GM12878 (cell line): ENCODE measurements around the gene GRK2. TPM values are rescaled to one million over a fixed set of nuclear protein-coding genes. Genes with fewer than 3 reads are reported as not detected.

Experiments used
- ATAC-seq: fragments of 200-7000 bp; cut with Tn5 transposase; 3 replicates; pipeline ENCODE4 v1.9.1; 2020; ENCODE audit warnings: mild to moderate bottlenecking, moderate library complexity
- BruUV-seq: library from RNA; stranded (reverse); fragments of 400-500 nt; replicated peaks from 2 replicates; lab custom pipeline; 2021; lab: Mats Ljungman, UMichigan
- CTCF ChIA-PET: fragments of 300-600 bp; sonication (Branson Sonifier 250); formaldehyde crosslinking; extraction: SDS; loops from one replicate; lab custom pipeline; 2021; ENCODE audit warnings: inconsistent platforms; lab: Yijun Ruan, JAX
- POLR2A ChIA-PET: fragments of 350-600 bp; formaldehyde crosslinking; extraction: SDS; loops from one replicate; lab custom pipeline; 2021; ENCODE audit warnings: inconsistent platforms; lab: Charles Lee
- RAD21 ChIA-PET: fragments of 300-600 bp; sonication (Branson Sonifier 250); formaldehyde crosslinking; loops from one replicate; lab custom pipeline; 2023; ENCODE audit warnings: antibody characterized with exemption; ENCODE audit not compliant: unreplicated experiment; lab: Charles Lee
- SMC1A ChIA-PET: fragments of 300-600 bp; sonication (Branson Sonifier 250); formaldehyde crosslinking; loops from one replicate; lab custom pipeline; 2023; ENCODE audit not compliant: unreplicated experiment, uncharacterized antibody; lab: Charles Lee
- DNase-seq: peaks from one replicate; pipeline ENCODE4 v3.0.0-alpha.2; 2011; ENCODE audit warnings: low read depth, low spot score
- FAIRE-seq: peaks from 3 replicates; lab custom pipeline; 2011; peaks lifted over from hg19 to GRCh38; lab: Jason Lieb, UNC
- H2AFZ ChIP-seq: 2 replicates; pipeline ENCODE4 v1.6.0; 2011; ENCODE audit warnings: low read depth, low read length, control low read depth; ENCODE audit not compliant: control insufficient read depth
- H3K27ac ChIP-seq: 2 replicates; pipeline ENCODE4 v1.5.1; 2011; ENCODE audit warnings: control low read depth; ENCODE audit not compliant: control insufficient read depth, insufficient read depth
- H3K27me3 ChIP-seq, 2 experiments: replicated peaks in 1 of 2; 2 replicates each; pipeline versions ENCODE4 v1.6.0 to v1.6.1; 2011; ENCODE audit warnings: low read length in 1 of 2; ENCODE audit not compliant: control insufficient read depth in 2 of 2, insufficient read depth in 2 of 2
- H3K36me3 ChIP-seq, 2 experiments: 2 replicates each; pipeline ENCODE4 v1.5.1; 2011; ENCODE audit warnings: low read length in 1 of 2; ENCODE audit not compliant: control insufficient read depth in 2 of 2, insufficient read depth in 2 of 2
- H3K4me1 ChIP-seq: 2 replicates; pipeline ENCODE4 v1.6.1; 2011; ENCODE audit warnings: mild to moderate bottlenecking, low read length, moderate library complexity, mixed read lengths; ENCODE audit not compliant: control insufficient read depth, insufficient read depth
- H3K4me2 ChIP-seq: 2 replicates; pipeline ENCODE4 v1.6.0; 2011; ENCODE audit warnings: control low read depth; ENCODE audit not compliant: control insufficient read depth, insufficient read depth
- H3K4me3 ChIP-seq: fragments of 200-600 bp; sonication (generic); 2 replicates; pipeline ENCODE4 v1.5.1; 2016
- H3K79me2 ChIP-seq: 2 replicates; pipeline ENCODE4 v1.6.0; 2011; ENCODE audit warnings: low read length; ENCODE audit not compliant: control insufficient read depth, insufficient read depth
- H3K9ac ChIP-seq: 2 replicates; pipeline ENCODE4 v1.8.0; 2011; ENCODE audit warnings: low read length, control low read depth, mixed read lengths; ENCODE audit not compliant: control insufficient read depth, insufficient read depth
- H3K9me3 ChIP-seq: replicated peaks from 3 replicates; pipeline ENCODE4 v1.5.1; 2011; ENCODE audit warnings: mild to moderate bottlenecking, low read length; ENCODE audit not compliant: control insufficient read depth, insufficient read depth
- H4K20me1 ChIP-seq: 2 replicates; pipeline ENCODE4 v1.6.0; 2011; ENCODE audit not compliant: control insufficient read depth, insufficient read depth
- BMI1 ChIP-seq: fragments of 450-650 bp; IDR thresholded peaks from 2 replicates; pipeline ENCODE4 v1.6.1; 2016; ENCODE audit warnings: mild to moderate bottlenecking, moderate library complexity, borderline replicate concordance
- CHD4 ChIP-seq: fragments of 200-600 bp; sonication (generic); IDR thresholded peaks from 2 replicates; pipeline ENCODE4 v1.6.1; 2016; ENCODE audit warnings: mild to moderate bottlenecking
- KDM1A ChIP-seq: fragments of 200-600 bp; sonication (generic); IDR thresholded peaks from 2 replicates; pipeline ENCODE4 v1.6.1; 2016; ENCODE audit warnings: borderline replicate concordance
- WGBS: methylation state at CpG from one replicate; pipeline ENCODE4 v1.1.6; 2016; ENCODE audit warnings: low lambda C conversion rate; ENCODE audit not compliant: insufficient replicate concordance, insufficient coverage; ENCODE audit errors: missing lambda C conversion rate; 5-methylcytosine and 5-hydroxymethylcytosine counted together
- in situ Hi-C: fragments of 300-500 bp; cut with MboI; formaldehyde crosslinking; loops from 9 replicates; pipeline ENCODE4 v1.14.3; 2018; ENCODE audit warnings: mixed read lengths
- intact Hi-C: fragments of 100-400 bp; cut with micrococcal nuclease; formaldehyde crosslinking; loops from one replicate; pipeline ENCODE4 v1.14.2; 2022; ENCODE audit not compliant: unreplicated experiment
- polyA plus RNA-seq, 11 experiments: library from polyadenylated mRNA; depleted of rRNA in 4 of 11; unstranded in 6 of 11; stranded (reverse) in 5 of 11; fragments of >200 nt; fragmentation: Nextera tagmentation in 4 of 11; fragmentation: Illumina TruSeq in 1 of 11; extraction: Ambion mirVana in 4 of 11; extraction: Trizol in 1 of 11; gene quantifications; 1 replicate in 1 of 11; 2 replicates in 10 of 11; pipeline versions ENCODE4 v1.2.1 to v1.2.3, GENCODE V29; 2011 to 2016; ENCODE audit warnings: inconsistent platforms in 2 of 11, missing spikeins in 2 of 11, low read depth in 1 of 11
- total RNA-seq, 4 experiments: library from RNA; depleted of rRNA in 3 of 4; stranded (reverse); fragments of >200 nt in 3 of 4; fragmentation: Illumina TruSeq in 1 of 4; extraction: Trizol in 1 of 4; gene quantifications; 2 replicates each; pipeline versions ENCODE4 v1.2.1 to v1.2.3, GENCODE V29; 2013 to 2021
- TF ChIP-seq, protein P1 (sequence below): IDR thresholded peaks from 2 replicates; pipeline ENCODE4 v1.6.1; 2012; ENCODE audit warnings: low read depth, low read length, improper control_type of control experiment
- TF ChIP-seq, protein P2 (sequence below): fragments of 450-650 bp; IDR thresholded peaks from 2 replicates; pipeline ENCODE4 v1.6.1; 2018; ENCODE audit warnings: mild to moderate bottlenecking, low read depth, moderate library complexity; ENCODE audit not compliant: partially characterized antibody
- TF ChIP-seq, protein P3 (sequence below): fragments of 450-650 bp; IDR thresholded peaks from 2 replicates; pipeline ENCODE4 v1.6.1; 2017; ENCODE audit warnings: antibody characterized with exemption, mild to moderate bottlenecking, moderate library complexity

The GRK2 gene
- total and polyA plus RNA-seq, 10 of the 15 experiments (the other 5 are each of a cell fraction or from before 2014, with no cell fraction given), result 1.0 to 160 (median 66.1) TPM

DNA sequence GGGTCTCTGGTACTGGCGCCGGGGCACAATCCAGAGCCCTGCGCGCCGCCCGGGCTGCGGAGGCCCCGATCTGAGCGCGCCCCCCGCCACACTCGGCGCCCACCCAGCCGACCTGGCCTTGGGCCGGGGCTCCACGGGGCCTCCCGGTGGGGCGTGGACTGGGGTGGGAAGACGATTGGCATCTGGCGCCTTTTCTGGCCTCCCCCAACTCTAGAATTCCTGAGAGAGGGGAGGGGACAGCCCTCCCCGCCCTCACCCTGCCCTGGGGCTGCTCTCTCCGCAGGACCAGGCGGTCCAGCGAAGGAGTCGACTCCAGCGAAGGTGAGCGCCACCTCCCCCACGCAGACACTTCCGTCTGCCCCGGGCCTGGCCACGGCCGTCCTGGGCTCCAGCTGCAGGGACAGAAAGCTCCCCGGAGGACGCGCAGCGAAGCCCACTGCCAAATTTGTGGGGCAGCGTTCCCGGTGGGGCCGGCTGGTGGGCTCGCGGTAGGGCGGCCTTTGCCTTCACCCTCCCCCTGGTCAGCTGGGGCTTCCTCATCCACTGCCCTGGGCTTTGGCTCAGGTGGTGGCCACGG lies 37.6 kb downstream of the GRK2 start:
- no peaks in the 10 kb centered on the region for H4K20me1 ChIP-seq
- H3K4me1 ChIP-seq, result no peaks in the 10 kb centered on the region
- H3K36me3 ChIP-seq, result peaks cover 0 to 22% of the 10 kb centered on the region in 2 experiments; a peak in 2 of 4 replicates
- ChIA-PET POLR2A (no interaction called here), RAD21 (no interaction called here), SMC1A (no interaction called here), CTCF (interaction anchor here (1.0 kb wide), 1 partner anchor 16 kb away, joined by 3 read pairs; no protein-coding TSS in a partner anchor)
- no peak overlapping the region for H3K9ac ChIP-seq
- H2AFZ ChIP-seq, result no peak overlapping the region
- FAIRE-seq (no peak), DNase-seq (no peak), ATAC-seq (no peak)
- H3K27ac ChIP-seq, result no peak overlapping the region
- intact Hi-C loops, result no loop called here
- in situ Hi-C loops, result no loop called here
- no peak overlapping the region for H3K4me2 ChIP-seq
- no peaks in the 10 kb centered on the region for H3K79me2 ChIP-seq
- no peak overlapping the region for H3K4me3 ChIP-seq
- 39% methylated on average over 38 of the region's 43 CpGs for WGBS
- TF ChIP-seq, protein P1, sequence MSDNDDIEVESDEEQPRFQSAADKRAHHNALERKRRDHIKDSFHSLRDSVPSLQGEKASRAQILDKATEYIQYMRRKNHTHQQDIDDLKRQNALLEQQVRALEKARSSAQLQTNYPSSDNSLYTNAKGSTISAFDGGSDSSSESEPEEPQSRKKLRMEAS, result no peak
- no TSS peak for BruUV-seq
- no peaks in the 10 kb centered on the region for H3K27me3 ChIP-seq
- H3K9me3 ChIP-seq, result no peaks in the 10 kb centered on the region

DNA sequence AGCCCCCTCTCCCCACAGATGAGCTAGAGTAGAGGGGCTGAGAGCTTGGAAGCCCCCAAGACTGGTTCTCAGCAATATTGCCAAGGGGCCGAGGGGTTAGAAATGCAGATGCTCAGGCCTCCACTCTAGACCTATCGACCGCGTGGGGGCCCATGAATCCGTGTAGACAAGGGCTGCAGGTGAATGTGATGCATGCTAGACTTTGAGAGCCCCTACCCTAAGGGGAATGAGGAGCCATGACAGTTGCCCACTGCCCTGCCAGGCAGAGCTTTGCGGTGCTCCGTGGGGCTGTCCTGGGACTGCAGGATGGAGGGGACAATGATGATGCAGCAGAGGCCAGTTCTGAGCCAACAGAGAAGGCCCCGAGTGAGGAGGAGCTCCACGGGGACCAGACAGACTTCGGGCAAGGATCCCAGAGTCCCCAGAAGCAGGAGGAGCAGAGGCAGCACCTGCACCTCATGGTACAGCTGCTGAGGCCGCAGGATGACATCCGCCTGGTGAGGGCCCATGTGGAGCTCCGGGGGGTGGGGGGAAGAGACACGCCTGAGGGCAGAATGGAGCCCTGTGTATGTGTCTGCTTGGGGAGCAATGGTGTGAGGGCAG lies 38.3 kb downstream of the GRK2 start:
- CTCF ChIA-PET, result no interaction called here
- no peak for FAIRE-seq
- ATAC-seq, result no peak
- Histone ChIP-seq H3K4me2 (no peak overlapping the region), H3K79me2 (no peaks in the 10 kb centered on the region), H3K27ac (no peak overlapping the region), H3K36me3 (peaks cover 0 to 17% of the 10 kb centered on the region in 2 experiments; a peak in 2 of 4 replicates), H3K27me3 (no peaks in the 10 kb centered on the region), H3K4me3 (no peak overlapping the region), H2AFZ (no peak overlapping the region), H3K9ac (no peak overlapping the region), H3K9me3 (no peaks in the 10 kb centered on the region), H4K20me1 (no peaks in the 10 kb centered on the region), H3K4me1 (no peaks in the 10 kb centered on the region)
- intact Hi-C loops, result no loop called here
- RAD21 ChIA-PET, result no interaction called here
- POLR2A ChIA-PET, result interaction anchor here (0.6 kb wide), 1 partner anchor 207 kb away, joined by 4 read pairs; no protein-coding TSS in a partner anchor
- WGBS, result 92% methylated on average over 14 of the region's 14 CpGs
- no peak for DNase-seq
- no TSS peak for BruUV-seq
- in situ Hi-C loops, result no loop called here
- SMC1A ChIA-PET, result no interaction called here
- TF ChIP-seq KDM1A (no peak), BMI1 (no peak), CHD4 (no peak)
- TF ChIP-seq, protein P2, sequence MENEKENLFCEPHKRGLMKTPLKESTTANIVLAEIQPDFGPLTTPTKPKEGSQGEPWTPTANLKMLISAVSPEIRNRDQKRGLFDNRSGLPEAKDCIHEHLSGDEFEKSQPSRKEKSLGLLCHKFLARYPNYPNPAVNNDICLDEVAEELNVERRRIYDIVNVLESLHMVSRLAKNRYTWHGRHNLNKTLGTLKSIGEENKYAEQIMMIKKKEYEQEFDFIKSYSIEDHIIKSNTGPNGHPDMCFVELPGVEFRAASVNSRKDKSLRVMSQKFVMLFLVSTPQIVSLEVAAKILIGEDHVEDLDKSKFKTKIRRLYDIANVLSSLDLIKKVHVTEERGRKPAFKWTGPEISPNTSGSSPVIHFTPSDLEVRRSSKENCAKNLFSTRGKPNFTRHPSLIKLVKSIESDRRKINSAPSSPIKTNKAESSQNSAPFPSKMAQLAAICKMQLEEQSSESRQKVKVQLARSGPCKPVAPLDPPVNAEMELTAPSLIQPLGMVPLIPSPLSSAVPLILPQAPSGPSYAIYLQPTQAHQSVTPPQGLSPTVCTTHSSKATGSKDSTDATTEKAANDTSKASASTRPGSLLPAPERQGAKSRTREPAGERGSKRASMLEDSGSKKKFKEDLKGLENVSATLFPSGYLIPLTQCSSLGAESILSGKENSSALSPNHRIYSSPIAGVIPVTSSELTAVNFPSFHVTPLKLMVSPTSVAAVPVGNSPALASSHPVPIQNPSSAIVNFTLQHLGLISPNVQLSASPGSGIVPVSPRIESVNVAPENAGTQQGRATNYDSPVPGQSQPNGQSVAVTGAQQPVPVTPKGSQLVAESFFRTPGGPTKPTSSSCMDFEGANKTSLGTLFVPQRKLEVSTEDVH, result no peak
- TF ChIP-seq, protein P3, sequence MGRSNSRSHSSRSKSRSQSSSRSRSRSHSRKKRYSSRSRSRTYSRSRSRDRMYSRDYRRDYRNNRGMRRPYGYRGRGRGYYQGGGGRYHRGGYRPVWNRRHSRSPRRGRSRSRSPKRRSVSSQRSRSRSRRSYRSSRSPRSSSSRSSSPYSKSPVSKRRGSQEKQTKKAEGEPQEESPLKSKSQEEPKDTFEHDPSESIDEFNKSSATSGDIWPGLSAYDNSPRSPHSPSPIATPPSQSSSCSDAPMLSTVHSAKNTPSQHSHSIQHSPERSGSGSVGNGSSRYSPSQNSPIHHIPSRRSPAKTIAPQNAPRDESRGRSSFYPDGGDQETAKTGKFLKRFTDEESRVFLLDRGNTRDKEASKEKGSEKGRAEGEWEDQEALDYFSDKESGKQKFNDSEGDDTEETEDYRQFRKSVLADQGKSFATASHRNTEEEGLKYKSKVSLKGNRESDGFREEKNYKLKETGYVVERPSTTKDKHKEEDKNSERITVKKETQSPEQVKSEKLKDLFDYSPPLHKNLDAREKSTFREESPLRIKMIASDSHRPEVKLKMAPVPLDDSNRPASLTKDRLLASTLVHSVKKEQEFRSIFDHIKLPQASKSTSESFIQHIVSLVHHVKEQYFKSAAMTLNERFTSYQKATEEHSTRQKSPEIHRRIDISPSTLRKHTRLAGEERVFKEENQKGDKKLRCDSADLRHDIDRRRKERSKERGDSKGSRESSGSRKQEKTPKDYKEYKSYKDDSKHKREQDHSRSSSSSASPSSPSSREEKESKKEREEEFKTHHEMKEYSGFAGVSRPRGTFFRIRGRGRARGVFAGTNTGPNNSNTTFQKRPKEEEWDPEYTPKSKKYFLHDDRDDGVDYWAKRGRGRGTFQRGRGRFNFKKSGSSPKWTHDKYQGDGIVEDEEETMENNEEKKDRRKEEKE, result no peak
